Vagina (tissue), 2 donors: ENCODE results near the gene CRTC1.

Source experiments
- POLR2AphosphoS5 ChIP-seq, 2 donors: sonication (generic); formaldehyde crosslinking; IDR thresholded peaks; one replicate each; pipeline ENCODE4 v1.9.0; 2017; ENCODE audit warnings: antibody characterized with exemption in 2 of 2, mild to moderate bottlenecking in 2 of 2, low read depth in 1 of 2; ENCODE audit not compliant: insufficient read depth in 1 of 2
- TF ChIP-seq, protein P1 (sequence below), 3 experiments: fragments of 450-650 bp in 2 of 3; fragments of 200-600 bp in 1 of 3; sonication (generic) in 1 of 3; IDR thresholded peaks; one replicate each; pipeline ENCODE4 v1.5.1; 2017 to 2019; ENCODE audit warnings: antibody characterized with exemption in 3 of 3, mild to moderate bottlenecking in 2 of 3, moderate library complexity in 2 of 3

- TF ChIP-seq, protein P1, sequence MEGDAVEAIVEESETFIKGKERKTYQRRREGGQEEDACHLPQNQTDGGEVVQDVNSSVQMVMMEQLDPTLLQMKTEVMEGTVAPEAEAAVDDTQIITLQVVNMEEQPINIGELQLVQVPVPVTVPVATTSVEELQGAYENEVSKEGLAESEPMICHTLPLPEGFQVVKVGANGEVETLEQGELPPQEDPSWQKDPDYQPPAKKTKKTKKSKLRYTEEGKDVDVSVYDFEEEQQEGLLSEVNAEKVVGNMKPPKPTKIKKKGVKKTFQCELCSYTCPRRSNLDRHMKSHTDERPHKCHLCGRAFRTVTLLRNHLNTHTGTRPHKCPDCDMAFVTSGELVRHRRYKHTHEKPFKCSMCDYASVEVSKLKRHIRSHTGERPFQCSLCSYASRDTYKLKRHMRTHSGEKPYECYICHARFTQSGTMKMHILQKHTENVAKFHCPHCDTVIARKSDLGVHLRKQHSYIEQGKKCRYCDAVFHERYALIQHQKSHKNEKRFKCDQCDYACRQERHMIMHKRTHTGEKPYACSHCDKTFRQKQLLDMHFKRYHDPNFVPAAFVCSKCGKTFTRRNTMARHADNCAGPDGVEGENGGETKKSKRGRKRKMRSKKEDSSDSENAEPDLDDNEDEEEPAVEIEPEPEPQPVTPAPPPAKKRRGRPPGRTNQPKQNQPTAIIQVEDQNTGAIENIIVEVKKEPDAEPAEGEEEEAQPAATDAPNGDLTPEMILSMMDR (IDR thresholded peaks at IDR 0.05), result no peak
- no peak for TF ChIP-seq POLR2AphosphoS5 (IDR thresholded peaks at IDR 0.05; ENCODE audit: insufficient read depth in 1 of 2, low read depth in 1 of 2)
Measured at GRCh38 chr19:18666317-18666716, 17.2 kb upstream of the CRTC1 start.
